ENCODE data around the gene GNAI2.

Gene GNAI2

DNA sequence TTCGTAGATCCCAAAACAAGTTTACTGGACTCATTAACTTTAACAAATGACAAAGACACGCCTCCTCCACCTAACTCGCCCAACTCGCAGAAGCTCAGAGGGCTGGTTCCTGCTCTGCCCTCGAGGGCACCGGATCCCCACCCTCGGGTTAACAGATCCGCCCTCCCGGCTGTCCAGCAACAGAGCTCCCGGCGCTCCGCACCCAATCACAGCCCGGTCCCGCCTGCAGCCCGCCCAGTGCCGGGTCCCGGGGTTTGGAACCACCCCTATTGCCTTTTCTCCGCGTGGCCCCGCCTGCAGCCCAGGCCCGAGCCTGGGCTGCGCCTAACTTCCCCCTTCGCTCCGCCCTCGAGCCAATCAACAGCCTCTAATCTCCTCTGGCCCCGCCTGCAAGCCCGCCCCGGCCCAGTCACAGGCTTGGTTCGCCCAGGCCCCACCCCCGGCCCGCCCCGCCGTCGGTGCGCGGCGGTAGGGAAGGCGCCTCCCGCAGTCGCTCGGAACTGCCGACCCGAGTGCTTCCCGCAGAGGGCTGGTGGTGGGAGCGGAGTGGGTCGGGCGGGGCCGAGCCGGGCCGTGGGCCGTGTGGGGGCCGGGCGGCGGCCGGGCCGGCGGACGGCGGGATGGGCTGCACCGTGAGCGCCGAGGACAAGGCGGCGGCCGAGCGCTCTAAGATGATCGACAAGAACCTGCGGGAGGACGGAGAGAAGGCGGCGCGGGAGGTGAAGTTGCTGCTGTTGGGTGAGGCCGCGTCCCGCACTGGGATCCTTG, at the start of gene GNAI2:
TSS of gene GNAI2 (plus strand) at position 489 of the 768 bp plus-strand sequence. CDS start at position 621, 132 bp downstream.
- DNase-seq: peak; percentile 92 to 96 (median 93)

DNA sequence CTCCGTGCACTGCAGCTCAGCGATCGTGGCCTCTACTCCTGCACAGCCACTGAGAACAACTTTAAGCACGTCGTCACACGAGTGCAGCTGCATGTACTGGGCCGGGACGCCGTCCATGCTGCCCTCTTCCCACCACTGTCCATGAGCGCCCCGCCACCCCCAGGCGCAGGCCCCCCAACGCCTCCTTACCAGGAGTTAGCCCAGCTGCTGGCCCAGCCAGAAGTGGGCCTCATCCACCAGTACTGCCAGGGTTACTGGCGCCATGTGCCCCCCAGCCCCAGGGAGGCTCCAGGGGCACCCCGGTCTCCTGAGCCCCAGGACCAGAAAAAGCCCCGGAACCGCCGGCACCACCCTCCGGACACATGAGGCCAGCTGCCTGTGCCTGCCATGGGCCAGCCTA, 48.3 kb upstream of the GNAI2 start:
- DNase-seq: no peak

- peak; percentile 21 to 68 (median 39) for DNase-seq
Measured at GRCh38 chr3:50189274-50189673, 46.7 kb upstream of the GNAI2 start.

DNA sequence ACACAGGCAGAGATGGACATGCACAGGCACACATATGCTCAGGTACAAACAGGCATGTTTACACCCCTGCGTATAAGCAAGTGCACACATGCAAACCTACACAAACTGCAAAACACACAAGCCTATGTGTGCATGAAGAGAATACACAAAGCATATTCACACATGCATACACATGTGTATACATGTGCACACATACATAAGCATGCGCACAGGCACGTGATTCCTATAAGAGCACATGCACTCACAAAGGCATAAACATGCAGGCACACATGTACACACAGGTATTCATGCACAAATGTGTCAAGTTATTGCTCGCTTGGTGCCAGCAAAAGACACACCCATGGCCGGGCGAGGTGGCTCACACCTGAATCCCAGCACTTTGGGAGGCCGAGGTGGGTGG, 46.0 kb upstream of the GNAI2 start:
- DNase-seq: no peak

GRCh38 chr3:50190936-50191660, 44.9 kb upstream of the GNAI2 start, which contains the start of gene GNAT1:
Gene GNAT1 (plus strand): TSS chr3:50191610. CDS start chr3:50191726, 116 bp downstream.
- DNase-seq: no peak

- DNase-seq: no peak
Measured at GRCh38 chr3:50192124-50192523, 43.9 kb upstream of the GNAI2 start.

DNA sequence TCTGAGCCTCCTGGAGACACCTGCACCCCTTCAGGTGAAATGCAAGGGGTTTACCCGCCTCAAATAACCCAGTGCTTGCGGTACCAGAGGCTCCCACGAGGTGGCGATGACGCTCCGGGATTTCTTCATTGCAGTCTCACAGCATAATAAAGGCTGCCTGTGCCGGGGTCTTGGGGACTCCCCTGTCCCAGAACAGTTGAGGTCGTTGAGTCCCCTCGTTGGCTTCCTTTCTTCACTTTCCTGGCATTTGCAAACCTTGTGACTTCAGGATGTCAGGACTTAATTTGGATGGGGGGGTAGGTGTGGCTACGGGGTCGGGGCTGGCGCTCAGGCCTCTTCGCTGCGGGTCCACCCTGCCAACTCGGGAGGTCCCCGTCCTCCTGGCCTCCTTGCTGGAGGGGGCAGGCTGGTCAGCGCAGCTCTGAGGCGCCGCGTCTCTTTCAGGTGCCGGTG, 43.3 kb upstream of the GNAI2 start:
- DNase-seq: peak; percentile 62 to 76 (median 66)

DNA sequence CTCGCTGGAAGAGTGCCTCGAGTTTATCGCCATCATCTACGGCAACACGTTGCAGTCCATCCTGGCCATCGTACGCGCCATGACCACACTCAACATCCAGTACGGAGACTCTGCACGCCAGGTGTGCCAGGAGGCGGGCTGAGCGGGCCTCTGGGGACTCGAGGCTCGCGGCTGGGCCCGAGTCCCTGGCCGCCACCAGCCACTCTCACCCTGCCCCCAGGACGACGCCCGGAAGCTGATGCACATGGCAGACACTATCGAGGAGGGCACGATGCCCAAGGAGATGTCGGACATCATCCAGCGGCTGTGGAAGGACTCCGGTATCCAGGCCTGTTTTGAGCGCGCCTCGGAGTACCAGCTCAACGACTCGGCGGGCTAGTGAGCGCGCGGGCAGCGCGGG, 42.7 kb upstream of the GNAI2 start:
- DNase-seq: peak in 2 of 3 experiments; percentile 48 to 55

- DNase-seq: peak in 2 of 3 experiments; percentile 45 to 47
Measured at GRCh38 chr3:50193746-50194127, 42.3 kb upstream of the GNAI2 start.

DNA sequence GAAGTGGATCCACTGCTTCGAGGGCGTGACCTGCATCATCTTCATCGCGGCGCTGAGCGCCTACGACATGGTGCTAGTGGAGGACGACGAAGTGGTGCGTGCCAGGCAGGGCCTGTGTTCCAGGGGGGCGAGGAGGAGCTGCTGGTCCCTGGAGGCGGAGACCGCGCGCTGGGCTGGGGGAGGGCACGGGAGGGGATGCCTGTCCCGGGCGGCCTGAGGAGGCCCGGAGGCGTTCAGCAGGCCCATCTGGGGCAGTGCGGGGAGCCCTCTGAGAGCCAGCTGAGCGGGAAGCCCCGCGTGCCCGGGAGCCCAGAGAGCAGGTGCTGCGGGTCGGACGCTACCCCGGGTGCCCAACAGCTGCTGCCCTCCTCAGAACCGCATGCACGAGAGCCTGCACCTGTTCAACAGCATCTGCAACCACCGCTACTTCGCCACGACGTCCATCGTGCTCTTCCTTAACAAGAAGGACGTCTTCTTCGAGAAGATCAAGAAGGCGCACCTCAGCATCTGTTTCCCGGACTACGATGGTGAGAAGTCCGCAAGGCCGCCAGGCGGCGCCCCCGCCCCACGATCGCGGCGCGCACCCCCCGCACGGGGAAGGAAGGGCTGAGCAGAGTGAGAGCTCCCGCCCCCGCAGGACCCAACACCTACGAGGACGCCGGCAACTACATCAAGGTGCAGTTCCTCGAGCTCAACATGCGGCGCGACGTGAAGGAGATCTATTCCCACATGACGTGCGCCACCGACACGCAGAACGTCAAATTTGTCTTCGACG, 41.7 kb upstream of the GNAI2 start:
- peak; percentile 30 to 78 (median 68) for DNase-seq

DNA sequence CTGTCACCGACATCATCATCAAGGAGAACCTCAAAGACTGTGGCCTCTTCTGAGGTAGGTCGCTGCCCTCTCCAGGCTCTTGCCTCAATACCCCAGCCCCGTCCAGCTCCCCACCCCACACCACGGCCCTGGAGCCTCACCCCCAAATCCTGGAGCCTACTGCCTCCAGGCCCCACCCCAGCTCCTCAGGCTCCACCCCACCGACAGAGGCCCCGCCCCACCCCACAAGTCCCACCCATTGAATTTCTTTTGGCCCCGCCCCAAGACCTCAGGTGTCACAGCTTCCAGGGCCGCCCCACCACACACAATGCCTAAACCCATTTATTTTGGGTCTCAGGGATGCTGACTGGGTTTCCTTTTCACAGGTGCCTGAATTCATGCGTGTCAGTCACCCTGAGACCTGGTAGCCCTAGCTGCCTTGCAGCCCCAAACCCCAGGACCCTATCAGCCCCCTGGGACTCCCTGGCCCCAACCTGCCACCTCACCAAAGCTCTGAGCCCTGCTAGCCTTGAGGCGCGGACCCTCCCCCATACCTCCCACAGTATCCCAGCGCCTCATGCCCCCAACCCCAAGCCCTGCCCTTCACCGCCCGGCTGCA, 41.0 kb upstream of the GNAI2 start:
- peak in 2 of 3 experiments; percentile 42 to 56 for DNase-seq

DNA sequence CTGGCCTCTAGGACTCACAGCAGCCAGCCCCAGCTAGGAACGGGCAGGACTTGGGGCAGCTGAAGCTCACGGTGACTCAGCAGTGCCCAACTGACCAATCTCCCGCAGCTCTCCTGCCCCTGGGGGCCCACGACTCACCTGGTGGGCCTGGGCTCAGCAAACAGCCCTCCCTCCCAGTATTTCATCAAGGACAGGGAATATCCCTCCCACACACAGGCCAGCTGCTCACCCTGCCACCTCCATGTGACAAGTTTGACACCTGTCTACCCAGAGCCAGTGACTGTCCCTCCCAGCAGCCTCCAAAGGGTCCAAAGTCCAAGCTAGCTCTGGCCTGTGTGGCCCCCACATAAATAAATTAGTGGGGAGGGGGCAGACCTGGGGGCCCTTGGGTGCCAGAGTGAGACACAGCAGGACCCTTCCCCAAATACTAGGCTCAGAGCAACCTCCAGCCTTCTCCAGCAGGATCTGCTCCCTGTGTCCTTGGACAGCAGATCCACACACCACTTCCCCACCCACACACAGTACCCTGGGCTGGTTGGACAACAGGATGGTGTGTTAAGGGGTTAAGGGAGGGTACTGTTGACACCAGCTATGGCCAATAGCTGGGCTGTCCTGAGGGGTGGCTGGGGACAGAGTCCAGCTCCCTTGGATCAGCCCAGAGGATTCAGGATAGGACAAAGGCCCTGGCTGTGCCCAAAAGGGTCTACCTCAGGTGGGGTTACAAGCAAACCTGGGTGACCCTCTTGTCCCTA, 40.3 kb upstream of the GNAI2 start:
- peak in 2 of 3 experiments; percentile 11 to 43 for DNase-seq

DNA sequence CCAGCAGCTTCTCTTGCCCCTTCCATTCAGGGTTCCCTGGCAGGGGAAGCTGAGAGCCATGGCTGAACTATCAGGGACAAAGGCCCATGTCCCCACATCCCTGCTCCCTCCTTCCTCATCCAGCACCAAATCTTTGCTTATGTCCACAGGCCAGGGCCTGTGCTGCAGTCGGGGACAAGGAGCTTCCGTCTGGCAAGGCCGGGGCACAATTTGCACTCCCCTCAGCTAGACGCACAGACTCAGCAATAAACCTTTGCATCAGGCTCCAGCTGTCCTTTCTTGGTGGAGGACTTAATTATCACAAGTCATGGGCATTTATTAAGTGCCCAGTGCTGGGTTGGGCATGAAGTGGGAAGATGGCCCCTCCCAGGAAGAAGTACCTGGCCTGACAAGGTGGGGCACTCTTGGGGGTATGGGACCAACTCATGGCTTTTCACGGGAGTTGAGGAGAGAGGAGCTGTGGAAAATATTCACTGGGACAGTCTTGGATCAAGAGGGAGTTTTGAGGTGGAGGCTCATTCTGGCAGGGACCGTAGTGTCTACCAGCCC, 39.7 kb upstream of the GNAI2 start:
- DNase-seq: no peak

DNA sequence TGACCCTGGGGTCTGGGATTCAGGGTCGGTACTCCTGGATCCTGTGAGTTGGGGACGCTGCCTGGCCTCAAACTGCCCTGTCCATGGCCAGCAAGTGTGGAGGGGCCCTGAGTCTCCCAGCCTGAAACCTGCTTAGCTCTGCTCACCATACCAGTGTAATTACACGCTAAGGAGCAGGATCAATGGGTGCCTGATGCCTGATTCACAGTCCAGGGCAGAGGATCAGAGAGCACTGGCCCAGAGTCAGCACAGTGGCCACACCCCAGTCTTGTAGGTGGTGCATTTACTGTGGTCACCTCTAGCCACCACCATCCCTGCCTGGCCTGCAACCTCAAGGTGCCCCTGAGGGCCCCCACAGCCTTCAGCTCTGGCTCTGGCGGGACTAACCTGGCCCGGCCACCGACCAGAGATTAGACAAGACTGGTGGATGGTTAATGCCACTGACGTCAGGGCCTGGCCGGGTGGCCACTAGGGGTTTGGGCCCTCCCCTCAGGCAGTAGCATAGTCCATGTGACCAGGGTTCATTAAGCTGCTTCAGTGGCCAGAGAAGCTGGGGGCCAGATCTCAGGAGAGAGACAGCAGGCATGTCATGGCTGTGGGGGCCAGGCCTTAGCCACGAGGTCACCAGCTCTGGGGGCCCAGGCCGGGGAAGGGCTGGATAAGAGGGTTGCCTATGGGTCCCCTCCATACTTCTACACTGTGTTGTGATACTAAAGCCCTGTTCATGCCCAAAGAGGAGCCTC, 34.3 kb upstream of the GNAI2 start:
- DNase-seq: no peak

DNA sequence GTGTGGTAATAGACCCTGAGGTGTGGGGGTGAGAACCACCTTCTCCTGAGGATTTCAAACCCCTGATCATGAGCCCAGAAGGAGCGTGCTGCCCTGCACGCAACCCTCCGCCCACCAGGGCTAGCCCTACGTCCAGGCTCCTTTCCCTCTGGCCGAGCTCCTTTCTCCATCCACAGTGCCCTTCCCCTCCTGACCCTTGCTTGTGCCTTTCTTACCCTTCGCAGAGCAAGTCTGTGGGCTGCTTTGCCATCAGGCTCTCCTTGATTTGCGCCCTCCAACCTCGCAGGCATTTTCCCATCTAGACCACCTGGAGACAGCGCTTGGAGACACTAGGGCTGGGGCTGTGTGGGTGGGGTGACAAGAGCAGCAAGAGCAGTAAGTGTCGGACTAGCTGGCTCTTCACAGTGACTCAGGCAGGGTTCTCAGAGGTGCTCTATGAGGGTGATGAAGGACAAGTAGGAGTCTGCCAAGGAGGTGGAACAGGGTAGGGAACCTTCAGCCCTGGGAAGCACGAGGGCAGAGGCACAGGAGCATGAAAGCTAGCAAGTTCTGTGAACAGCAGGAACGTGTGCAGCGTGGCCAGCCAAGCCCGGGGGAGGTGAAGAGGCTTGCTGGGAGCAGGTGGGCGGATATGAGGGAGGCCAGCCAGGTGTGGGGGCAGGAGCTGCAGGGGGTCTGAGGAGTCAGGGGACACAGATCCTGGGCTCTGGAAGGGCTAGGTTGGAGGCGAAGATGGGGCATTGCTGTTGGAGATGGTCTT, 33.5 kb upstream of the GNAI2 start:
- no peak for DNase-seq

DNA sequence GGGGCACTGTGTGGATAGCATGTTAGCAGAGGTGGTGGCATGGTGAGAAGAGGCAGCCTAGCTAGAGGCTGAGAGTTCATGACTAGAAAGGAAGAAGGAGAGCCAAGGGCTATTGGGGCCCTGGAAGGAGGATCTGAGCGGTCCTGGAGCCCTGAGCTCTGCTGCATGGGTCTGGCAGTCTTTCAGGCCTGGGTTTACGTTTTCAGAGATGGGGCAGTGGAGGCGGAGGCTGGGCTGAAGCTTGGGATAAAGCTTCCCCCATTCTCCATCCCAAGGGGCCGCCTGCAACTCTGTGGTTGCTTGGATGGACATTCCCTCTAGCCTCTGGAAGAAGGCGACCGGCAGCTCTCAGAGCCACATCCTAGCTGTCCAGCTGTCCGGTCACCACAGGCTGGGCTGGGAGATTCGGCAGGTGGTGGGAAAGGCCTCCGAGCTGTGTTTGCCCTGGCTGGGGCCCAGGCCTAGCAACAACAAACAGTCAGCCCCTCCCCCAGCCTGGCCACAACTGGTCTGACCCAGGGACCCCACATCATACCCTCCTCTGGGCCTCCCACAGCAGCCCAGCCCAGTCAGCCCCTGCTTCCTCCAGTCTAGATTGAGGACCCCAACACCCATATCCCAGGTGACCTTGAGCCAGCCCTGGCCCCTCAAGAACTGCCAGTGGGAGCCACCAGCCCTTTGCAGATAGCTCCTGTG, 32.7 kb upstream of the GNAI2 start:
- DNase-seq: no peak

GRCh38 chr3:50203809-50204803, 31.9 kb upstream of the GNAI2 start:
- DNase-seq: no peak

GRCh38 chr3:50204804-50205412, 31.1 kb upstream of the GNAI2 start, which contains the start of gene SLC38A3:
Gene SLC38A3 (plus strand): TSS chr3:50205271. CDS start chr3:50214200, 8,929 bp downstream.
- peak in 2 of 3 experiments; percentile 49 for DNase-seq
